GM15510 (cell line): Measurements from ENCODE around the gene ENOX2.

Experiments used
- POLR2A ChIP-seq: IDR thresholded peaks from 3 replicates; pipeline ENCODE4 v1.6.1; 2011; ENCODE audit warnings: borderline replicate concordance; ENCODE audit not compliant: insufficient read length; ENCODE audit errors: extremely low read depth

The ENOX2 gene

DNA sequence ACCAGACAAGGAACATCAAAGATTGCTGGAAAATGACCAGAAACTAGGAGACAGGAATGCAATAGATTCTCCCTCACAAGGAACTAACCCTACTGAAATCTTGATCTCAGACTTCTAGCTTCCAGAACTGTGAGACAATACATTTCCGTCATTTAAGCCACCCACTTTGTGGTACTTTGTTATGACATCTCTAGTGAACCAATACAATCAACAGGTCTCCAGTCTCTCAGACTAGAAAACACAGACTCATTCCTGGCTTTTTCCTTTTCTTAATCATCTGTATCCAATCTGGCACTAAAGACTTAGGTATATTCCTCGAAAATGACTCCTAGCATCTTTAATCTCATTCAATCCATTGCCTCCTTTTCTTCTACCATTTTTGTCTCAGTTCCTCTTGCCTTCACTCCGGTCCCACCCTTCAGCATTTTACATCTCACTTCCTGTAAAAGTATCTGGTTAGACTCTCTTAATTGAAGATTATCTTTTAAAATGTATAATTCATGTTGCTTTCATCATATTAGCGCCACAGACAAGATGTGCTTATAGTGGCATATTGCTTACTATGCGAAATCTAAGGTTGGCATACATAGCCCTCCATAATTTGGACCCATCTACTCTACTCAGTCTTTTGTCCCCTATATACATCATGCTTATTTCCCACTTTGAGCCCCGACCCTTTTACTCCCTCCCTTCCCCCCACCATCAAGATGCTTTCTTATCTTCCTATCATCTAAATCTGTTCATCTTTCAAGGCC lies 250.0 kb downstream of the ENOX2 start:
- TF ChIP-seq POLR2A: no peak

- TF ChIP-seq POLR2A: no peak
Measured at GRCh38 chrX:130649738-130650137, 253.3 kb downstream of the ENOX2 start.

DNA sequence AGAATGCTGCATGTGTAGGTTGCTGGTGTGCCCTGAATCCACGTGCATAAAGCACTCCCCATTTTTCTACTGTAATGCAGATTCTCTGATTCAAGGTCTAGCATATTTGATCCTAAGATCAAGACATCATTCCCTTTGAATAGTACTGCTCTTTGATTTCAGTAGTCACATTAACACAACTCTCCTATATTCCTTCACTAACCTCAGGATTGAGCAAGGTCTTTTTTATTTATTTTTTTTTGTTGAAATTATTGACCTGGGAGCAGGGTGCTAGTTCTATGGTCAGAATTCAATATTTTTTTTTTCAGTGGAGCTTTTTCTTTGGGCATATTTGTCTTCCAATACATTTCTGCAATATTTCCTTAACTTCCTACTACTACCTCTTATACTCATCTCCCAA lies 255.5 kb downstream of the ENOX2 start:
- TF ChIP-seq POLR2A: no peak

DNA sequence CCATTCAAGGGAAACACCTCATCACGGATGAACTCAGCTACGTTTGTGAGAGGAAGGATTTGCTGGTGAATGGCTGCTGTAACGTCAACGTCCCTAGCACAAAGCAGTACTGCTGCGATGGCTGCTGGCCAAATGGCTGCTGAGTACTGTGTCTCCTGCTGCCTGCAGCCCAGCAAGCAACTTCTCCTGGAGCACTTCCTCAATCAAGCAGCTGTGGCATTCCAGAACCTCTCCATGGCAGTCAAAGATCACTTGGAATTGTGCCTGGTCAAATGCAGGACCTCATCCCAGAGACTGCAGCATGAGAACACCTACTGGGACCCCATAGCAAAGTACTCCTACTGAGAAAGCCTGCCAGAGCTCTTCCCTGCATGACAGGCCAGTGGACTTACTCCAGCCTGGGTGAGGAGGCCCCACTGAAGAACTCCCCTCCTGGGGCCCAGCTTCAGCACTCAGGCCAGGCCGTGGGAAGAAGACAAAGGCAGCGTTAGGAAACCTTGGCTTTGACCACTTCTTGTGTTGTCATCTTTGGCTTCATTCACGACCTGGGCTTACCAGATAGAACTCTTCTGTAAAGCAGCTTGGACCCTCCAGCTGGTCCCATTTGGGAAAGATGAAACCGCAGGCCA lies 256.9 kb downstream of the ENOX2 start:
- no peak for TF ChIP-seq POLR2A

GRCh38 chrX:130637591-130637990 lies 265.4 kb downstream of the ENOX2 start:
- TF ChIP-seq POLR2A: no peak

DNA sequence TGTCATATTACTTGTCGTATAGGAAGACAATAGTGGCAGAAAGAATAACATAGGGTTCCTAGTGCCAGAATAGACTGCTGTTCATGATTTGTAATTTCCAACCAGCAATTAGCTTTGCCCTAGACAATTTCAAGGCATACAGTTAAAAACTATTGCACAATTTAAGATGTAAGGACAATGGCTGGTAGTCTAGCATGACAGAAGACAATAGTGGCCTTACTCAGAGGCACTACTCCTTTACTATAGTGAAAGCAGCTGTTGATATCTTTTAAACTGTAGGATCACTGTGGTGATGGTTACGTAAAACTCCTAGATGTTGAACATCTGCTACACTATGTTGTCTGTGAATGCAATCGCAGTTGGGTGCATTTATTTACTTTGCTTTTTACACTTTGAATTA lies 266.7 kb downstream of the ENOX2 start:
- no peak for TF ChIP-seq POLR2A

DNA sequence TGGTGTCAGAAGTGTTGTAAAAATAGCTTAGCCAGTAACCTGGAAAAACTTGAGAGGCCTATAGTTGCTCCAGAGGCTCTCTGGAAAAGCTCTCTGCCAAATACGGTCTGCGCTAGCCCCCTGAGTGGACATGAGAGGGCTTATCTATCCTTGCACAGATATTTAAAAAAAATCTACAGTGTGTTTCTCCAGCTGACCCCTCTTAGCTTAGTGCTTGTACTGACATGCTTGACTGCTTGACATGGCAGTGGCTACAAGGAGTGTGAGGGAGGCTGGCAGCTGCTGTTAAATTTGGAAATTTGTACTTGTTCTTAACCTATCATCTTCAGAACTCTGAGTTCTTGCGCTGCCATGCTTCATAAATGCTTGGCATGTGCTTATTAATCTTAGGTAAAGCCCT lies 272.0 kb downstream of the ENOX2 start:
- TF ChIP-seq POLR2A: no peak

- no peak for TF ChIP-seq POLR2A
Measured at GRCh38 chrX:130628516-130628915, 274.5 kb downstream of the ENOX2 start.

DNA sequence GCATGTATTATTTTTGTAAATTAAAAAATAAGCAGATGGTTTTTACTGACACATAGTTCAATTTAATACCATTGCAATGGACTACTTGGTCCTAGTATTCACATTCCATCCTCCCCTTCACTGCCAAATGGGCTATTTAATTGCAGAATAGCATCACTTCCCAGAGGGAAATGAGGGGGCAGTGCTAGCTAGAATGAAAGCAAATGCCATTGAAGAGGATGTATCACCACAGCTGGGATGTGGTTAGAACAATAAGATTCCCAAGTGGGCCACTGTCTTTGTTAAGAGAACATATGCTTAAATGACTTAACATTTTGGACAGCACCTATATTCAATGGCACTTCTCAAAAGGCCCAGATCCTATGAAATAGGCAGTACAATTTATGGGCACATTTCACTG lies 276.5 kb downstream of the ENOX2 start:
- TF ChIP-seq POLR2A: no peak

DNA sequence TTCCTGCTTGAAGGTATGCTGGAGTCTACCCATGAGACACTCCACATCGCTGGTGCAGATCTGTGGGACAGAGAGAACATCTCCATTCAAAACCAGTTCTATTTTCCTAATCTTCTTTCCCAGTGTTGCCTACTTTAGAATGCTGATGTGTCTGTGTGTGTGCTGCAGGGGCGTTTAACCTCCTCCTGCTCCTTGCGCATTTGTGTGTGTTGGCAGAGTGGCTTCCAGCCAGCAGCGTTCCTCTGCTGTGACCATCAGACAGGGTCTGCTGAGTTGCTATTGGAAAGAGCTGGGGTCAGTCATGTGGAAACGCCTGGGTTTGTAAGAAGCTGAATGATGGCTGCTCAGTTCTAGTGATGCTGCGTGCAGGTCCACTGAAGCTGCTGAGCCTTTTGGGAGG lies 277.6 kb downstream of the ENOX2 start:
- no peak for TF ChIP-seq POLR2A

- no peak for TF ChIP-seq POLR2A
Measured at GRCh38 chrX:130623518-130623917, 279.5 kb downstream of the ENOX2 start.

- no peak for TF ChIP-seq POLR2A
Measured at GRCh38 chrX:130615941-130616340, 287.1 kb downstream of the ENOX2 start.

GRCh38 chrX:130607431-130607830 lies 295.6 kb downstream of the ENOX2 start:
- TF ChIP-seq POLR2A: no peak

- TF ChIP-seq POLR2A: no peak
Measured at GRCh38 chrX:130606425-130606824, 296.6 kb downstream of the ENOX2 start.

- TF ChIP-seq POLR2A: no peak
Measured at GRCh38 chrX:130604882-130605281, 298.1 kb downstream of the ENOX2 start.

DNA sequence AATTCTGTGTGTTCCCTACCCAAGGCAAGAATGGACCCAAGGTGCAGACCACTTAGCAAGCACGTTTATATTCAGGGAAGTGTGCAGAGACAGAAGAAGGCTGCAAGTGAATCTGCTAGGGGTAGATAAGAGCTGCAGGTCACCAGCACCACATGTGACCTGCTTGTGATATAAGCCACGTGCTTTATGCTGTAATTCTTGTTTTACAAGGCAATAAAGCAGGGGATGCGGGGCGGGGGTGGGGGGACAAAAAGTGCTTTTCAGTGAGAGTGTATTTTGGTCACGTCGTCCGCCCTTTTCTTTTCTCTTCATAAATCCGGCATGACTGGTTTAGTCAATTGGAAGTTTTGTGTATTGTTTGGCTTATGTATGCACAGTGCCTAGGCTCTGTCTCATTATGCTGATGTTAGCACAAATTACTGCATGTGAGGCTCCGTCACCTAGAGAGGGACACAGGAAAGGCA lies 308.5 kb downstream of the ENOX2 start:
- no peak for TF ChIP-seq POLR2A
